HEK293 (cell line): ENCODE results near the gene PSMD2.

ENCODE experiments used
- KLF1 ChIP-seq: fragments of 450-650 bp; formaldehyde crosslinking; IDR thresholded peaks from 2 replicates; pipeline ENCODE4 v1.5.1; 2016; ENCODE audit warnings: missing biosample characterization, missing genetic modification characterization
- ZFP37 ChIP-seq: fragments of 450-650 bp; formaldehyde crosslinking; IDR thresholded peaks from 2 replicates; pipeline ENCODE4 v1.5.1; 2016; ENCODE audit warnings: missing biosample characterization, missing genetic modification characterization
- ZNF133 ChIP-seq: fragments of 450-650 bp; formaldehyde crosslinking; IDR thresholded peaks from 2 replicates; pipeline ENCODE4 v1.5.1; 2016; ENCODE audit warnings: missing biosample characterization, missing genetic modification characterization
- ZNF146 ChIP-seq: fragments of 450-650 bp; formaldehyde crosslinking; IDR thresholded peaks from 2 replicates; pipeline ENCODE4 v1.5.1; 2016; ENCODE audit warnings: missing biosample characterization, missing genetic modification characterization
- ZNF155 ChIP-seq: fragments of 450-650 bp; formaldehyde crosslinking; IDR thresholded peaks from 2 replicates; pipeline ENCODE4 v1.5.1; 2016; ENCODE audit warnings: missing biosample characterization, missing genetic modification characterization
- ZNF274 ChIP-seq, 2 experiments: fragments of 200-500 bp in 1 of 2; fragments of 450-650 bp in 1 of 2; sonication (Bioruptor generic) in 1 of 2; formaldehyde crosslinking in 1 of 2; IDR thresholded peaks; 2 replicates each; pipeline versions ENCODE4 v1.5.1 to v1.6.1; 2014 to 2016; ENCODE audit warnings: borderline replicate concordance in 1 of 2, inconsistent platforms in 1 of 2, low read length in 1 of 2, missing biosample characterization in 1 of 2, missing genetic modification characterization in 1 of 2
- ZNF350 ChIP-seq: fragments of 450-650 bp; formaldehyde crosslinking; IDR thresholded peaks from 2 replicates; pipeline ENCODE4 v1.5.0; 2017; ENCODE audit warnings: missing biosample characterization, mild to moderate bottlenecking, missing genetic modification characterization
- ZNF549 ChIP-seq: fragments of 450-650 bp; IDR thresholded peaks from 2 replicates; pipeline ENCODE4 v1.5.1; 2018; ENCODE audit warnings: missing biosample characterization, missing genetic modification characterization, mild to moderate bottlenecking, inconsistent platforms, moderate library complexity
- ZNF776 ChIP-seq: fragments of 450-650 bp; formaldehyde crosslinking; IDR thresholded peaks from 2 replicates; pipeline ENCODE4 v1.5.0; 2017; ENCODE audit warnings: missing biosample characterization, missing genetic modification characterization, borderline replicate concordance
- TF ChIP-seq, protein P1 (sequence below): fragments of 450-650 bp; formaldehyde crosslinking; IDR thresholded peaks from 2 replicates; pipeline ENCODE4 v1.5.1; 2016; ENCODE audit warnings: missing biosample characterization, missing genetic modification characterization
- TF ChIP-seq, protein P2 (sequence below): fragments of 450-650 bp; formaldehyde crosslinking; IDR thresholded peaks from 2 replicates; pipeline ENCODE4 v1.5.1; 2016; ENCODE audit warnings: missing biosample characterization, missing genetic modification characterization

DNA sequence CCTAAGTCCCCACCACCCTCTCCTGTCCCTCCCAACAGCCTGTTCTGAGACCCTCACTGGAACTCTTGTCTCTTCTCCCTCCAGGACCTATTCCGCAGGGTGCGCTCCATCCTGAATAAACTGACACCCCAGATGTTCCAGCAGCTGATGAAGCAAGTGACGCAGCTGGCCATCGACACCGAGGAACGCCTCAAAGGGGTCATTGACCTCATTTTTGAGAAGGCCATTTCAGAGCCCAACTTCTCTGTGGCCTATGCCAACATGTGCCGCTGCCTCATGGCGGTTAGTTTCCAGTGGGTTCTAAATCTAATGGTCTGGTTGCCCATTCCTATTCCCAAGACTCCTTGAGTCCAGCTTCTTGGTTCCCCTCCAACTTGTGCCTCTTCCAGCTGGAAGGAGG is 24.7 kb downstream of the PSMD2 start:
- TF ChIP-seq ZNF350 (tag by site-specific recombination) (no peak), ZNF155 (no peak), ZNF146 (tag by site-specific recombination) (no peak), KLF1 (tag by site-specific recombination) (no peak), ZNF274 (IDR thresholded peaks at IDR 0.05; ENCODE audit: low read length) (no peak), ZNF274 (tag by site-specific recombination; IDR thresholded peaks at IDR 0.05; ENCODE audit: borderline replicate concordance) (no peak), ZNF549 (tag by site-specific recombination) (no peak), ZFP37 (tag by site-specific recombination) (no peak), ZNF133 (tag by site-specific recombination) (no peak), ZNF776 (tag by site-specific recombination) (no peak)
- TF ChIP-seq, protein P1, sequence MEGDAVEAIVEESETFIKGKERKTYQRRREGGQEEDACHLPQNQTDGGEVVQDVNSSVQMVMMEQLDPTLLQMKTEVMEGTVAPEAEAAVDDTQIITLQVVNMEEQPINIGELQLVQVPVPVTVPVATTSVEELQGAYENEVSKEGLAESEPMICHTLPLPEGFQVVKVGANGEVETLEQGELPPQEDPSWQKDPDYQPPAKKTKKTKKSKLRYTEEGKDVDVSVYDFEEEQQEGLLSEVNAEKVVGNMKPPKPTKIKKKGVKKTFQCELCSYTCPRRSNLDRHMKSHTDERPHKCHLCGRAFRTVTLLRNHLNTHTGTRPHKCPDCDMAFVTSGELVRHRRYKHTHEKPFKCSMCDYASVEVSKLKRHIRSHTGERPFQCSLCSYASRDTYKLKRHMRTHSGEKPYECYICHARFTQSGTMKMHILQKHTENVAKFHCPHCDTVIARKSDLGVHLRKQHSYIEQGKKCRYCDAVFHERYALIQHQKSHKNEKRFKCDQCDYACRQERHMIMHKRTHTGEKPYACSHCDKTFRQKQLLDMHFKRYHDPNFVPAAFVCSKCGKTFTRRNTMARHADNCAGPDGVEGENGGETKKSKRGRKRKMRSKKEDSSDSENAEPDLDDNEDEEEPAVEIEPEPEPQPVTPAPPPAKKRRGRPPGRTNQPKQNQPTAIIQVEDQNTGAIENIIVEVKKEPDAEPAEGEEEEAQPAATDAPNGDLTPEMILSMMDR: no peak
- TF ChIP-seq, protein P2, sequence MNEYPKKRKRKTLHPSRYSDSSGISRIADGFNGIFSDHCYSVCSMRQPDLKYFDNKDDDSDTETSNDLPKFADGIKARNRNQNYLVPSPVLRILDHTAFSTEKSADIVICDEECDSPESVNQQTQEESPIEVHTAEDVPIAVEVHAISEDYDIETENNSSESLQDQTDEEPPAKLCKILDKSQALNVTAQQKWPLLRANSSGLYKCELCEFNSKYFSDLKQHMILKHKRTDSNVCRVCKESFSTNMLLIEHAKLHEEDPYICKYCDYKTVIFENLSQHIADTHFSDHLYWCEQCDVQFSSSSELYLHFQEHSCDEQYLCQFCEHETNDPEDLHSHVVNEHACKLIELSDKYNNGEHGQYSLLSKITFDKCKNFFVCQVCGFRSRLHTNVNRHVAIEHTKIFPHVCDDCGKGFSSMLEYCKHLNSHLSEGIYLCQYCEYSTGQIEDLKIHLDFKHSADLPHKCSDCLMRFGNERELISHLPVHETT: no peak
